Cerebellar nuclear complex (tissue), 1 donor: ENCODE results near the gene SIPA1L3.
"Not testable (repeated sequence)": the region's sequence is repeated elsewhere in the genome, so short reads cannot be mapped to it uniquely, and the experiment has no call there.

Source experiments
- DNase-seq, 2 experiments: peaks; one replicate each; lab custom pipeline; 2025; lab: John Stamatoyannopoulos, UW

The SIPA1L3 gene

DNA sequence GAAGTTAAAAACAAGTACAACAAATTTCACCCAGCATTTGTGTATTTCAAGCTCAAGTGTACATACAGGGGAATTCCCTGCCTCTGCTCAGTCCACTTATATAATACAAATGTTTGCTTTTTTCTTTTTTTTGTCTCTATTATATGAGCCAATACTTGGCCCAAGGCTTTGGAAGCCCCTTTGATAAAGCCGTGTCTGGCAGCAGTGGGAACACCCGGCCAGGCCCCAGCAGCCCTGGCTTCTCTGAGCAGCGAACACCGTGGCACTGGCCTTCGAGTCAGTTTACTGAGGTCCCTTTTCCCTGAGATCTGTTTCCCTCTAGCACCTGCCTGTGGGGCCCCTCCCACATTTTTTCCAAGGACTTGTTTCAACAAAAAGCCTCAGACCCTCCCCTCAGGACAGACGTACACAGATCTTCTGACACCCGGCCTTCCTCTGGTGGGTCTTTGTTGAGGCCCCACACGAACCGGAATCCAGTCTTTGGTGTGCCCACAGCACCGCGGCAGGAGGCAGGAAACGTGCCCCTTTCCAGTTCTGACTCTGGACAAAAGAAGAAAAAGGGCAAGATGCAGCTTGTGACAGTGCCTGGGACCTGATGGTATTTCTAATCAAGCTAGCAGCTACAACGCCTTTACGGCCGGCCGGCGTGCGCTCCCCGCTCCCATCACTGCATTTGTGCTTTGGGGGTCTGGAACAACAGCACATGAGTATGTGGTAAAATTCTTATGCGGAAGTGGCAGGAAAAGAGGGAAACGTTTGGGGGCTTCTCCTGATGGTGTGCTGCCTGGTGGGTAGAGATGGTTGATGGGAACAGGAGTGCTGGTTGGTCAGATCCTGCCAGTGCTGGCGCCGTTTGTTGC lies 13.8 kb downstream of the SIPA1L3 start:
- DNase-seq = no peak

DNA sequence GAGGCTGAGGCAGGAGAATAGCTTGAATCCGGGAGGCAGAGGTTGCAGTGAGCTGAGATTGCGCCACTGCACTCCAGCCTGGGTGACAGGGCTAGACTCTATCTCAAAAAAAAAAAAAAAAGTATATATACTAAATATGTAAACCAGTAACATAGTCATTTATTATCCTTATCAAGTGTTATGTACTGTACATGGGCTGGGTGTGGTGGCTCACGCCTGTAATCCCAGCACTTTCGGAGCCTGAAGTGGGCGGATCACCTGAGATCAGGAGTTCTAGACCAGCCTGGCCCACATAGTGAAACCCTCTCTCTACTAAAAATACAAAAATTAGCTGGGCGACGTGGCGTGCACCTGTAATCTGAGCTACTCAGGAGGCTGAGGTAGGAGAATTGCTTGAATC lies 17.6 kb downstream of the SIPA1L3 start:
- not testable (repeated sequence) for DNase-seq

DNA sequence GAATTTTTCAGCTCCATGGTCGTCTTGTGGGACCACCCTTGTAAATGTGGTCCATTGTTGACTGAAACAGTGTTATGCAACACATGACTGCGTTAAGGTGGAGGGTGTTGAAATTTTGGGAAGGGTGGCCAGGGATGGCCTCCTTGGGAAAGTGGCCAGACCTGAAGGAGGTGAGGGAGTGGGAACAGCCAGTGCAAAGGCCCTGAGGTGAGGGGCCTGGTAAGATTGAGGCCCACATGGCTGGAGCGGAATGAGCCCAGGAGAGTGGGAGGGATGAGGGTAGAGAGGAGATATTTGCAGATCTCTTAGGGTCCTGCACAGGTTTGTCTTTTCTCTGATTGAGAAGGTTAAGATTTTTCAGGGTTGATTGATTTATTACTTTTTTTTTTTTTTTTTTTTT lies 18.2 kb downstream of the SIPA1L3 start:
- DNase-seq = no peak

DNA sequence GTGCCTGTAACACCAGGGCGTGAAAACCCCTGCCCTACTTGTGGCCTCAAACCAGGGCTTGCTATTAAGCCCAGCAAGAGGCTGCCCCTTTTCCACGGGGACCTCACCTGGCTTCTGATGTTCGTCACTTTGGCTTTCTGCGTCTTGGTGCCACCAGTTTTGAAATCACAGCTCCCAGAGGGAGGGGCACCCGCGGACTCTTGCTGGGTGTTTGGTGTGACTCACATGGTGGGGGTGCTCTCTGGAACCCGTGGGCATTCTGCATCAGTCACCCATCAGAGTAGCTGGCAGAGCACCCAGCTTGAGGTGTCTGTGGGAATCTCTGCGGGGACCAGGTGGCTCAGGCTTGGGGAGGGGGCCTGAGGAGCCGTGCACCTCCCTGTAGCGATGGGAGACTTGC lies 19.2 kb downstream of the SIPA1L3 start:
- DNase-seq = no peak

DNA sequence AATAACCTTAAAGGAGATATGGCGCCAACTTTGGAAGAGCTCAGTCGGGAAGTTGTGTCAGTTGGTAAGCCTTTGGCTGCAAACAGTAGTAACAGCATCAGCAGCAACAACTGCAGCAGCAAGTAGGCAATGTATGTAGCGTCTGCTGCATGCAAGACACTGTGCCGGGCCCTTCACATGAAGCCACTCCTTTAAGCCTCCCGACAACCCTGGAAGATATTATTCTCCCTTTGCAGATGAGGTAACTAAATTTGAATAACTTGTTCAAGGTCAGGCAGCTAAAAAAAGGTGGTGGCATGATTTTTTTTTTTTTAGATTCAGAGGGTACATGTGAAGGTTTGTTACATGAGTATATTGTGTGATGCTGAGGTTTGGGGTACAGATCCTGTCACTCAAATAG lies 19.7 kb downstream of the SIPA1L3 start:
- DNase-seq = no peak

DNA sequence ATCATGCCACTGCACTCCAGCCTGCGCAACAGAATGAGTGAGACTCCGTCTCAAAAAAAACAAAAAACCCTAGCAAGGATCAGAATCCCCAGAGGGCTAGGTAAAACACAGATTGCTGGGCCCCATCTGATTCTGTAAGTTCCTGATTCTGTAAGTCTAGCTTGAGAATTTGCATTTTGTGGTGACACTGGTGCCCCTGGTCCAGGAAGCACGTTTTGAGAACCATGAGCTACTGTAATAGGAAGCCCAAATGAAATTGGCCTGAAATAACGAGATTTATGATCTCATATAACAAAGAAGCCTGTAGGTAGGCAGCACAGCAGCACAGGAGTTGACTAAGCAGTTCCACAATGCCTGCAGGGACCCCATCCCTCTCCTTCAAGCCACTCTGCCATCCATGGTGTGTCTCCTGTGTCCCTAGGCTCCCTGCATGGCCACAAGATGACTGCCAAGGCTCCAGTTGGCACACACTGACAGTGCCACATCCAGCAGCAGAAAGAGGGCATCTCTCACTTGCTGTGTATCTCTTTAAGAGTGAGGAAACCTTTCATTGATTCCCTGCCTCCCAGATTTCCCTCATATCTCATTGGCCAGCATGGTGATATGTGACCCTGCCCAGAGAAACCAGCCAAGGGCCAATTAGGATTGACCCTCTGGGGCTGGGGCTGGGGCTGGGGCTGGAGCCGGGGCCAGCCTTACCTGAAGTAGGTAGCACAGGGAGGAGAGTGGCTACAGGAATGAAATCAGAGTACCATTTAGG lies 21.7 kb downstream of the SIPA1L3 start:
- DNase-seq = no peak

DNA sequence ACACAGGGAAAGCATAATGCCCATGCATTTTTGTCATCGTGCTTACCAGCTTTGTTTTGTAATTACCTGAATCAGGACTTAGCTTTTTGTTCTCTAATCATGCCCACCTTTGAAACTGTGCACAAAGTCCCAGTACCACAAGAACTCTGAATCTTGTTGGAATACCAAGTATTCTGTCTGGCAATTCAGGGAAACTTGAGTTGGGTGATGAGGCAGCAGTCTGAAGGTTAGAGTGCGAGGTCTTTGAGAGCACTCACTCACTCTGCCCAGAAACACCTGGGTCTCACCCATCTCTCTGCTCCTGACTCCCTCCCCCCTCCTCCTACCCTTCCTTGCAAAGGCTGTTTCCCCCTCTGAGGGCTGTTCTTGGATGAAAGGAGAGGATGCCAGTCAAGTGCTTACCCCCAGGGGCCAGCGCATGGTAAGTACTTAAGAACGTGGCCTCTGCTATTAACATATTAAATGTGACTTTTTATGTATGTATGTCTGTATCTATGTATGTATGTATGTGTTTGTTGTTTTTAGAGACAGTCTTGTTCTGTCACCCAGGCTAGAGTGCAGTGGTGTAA lies 22.4 kb downstream of the SIPA1L3 start:
- DNase-seq = no peak

DNA sequence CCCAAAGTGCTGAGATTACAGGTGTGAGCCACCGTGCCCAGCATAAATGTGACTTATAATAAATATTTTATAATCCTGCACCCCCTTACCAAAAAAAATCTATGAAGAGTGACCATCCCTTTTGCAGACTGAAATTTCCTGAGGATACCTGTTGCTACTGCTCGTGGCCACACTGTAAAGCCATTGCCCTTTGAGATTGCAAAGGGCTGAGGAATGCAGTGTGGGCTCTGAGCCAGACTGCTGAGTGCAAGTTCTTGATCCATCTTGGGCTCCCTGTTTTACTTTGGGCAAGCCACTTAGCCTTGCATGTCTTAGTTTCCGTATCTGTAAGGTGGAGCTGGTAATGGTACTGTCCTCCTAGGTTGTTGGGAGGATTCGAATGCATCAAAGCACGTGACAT lies 23.4 kb downstream of the SIPA1L3 start:
- DNase-seq = no peak

DNA sequence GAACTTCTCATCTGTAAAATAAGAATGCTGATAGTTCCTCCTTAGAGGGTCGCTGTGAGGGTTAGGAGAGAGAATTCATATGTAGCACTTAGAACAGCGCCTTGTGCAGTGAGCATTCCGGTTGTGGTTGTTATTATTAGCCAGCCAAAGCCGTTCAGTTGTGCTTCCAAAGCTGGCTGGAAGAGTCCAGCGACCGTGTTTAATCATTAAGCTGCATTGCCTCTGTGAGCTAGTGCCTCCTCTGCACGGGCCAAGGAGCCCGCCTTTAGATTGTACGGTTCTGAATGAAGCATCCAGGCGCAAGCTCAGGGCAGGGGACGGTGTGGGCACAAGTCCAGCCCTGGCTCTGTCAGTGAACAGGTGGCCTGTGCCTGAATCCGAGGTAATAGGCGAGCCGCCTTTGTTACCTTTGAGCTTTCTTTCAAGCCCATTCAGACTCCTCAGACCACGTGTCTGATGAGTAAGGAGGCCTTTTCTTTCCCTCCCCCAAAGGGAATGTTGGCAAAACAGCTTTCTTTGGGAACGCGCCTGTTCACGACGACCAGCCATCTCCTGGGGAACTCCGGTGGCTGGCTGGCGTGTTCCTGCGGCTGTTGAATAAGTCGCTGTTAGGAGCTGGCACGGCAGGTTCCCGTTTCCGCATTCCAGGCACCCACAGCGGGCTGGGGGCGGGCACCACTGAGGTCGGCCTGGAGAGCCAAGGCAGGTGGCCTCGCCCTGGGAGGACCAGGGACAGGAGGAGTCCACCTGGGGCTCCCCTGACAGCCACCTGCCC lies 25.1 kb downstream of the SIPA1L3 start:
- DNase-seq = peak; percentile 51 to 64

DNA sequence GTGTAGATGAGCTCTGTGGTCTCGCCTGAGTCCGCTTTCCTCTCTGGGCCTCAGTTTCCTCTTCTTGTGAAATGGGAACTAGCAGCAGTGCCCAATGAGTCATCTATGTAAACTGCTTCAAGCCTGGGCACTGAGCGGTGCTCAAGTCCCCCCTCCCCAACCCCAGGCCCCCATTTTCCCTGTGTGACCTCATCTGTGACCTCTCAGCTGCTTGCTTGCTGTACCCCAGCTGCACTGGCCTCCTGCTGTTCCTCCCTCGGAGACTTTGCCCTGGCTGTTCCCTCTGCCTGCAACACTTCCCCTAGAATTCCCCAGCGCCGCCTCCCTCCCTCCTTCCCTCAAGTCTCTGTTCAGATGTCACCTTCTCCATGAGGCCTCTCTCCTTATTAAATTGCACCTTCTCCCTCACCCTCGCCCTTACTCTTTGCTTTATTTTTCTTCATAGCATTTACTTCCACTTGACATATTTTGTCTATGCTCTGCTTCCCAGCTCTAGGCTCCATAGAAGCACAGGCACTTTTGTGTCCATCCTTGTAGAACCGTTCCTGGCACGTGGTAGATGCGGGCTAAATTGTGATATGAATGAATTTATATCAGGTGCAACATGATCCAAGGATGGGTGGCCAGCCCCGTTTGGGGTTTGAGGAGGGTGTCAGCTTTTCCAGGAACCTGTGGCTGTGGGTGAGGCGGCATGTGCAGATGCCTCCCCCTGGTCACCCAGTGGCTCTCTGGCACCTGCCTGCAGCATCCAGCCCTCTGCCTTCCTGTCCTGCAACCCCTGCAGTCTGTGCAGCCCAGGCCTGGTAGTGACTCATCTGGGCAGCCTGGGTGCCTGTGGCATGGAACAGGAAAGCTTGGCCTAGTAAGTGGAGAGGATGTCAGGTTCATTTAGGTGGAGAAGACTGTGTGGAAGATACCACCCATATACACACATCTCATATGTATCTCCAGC lies 26.3 kb downstream of the SIPA1L3 start:
- no peak for DNase-seq

DNA sequence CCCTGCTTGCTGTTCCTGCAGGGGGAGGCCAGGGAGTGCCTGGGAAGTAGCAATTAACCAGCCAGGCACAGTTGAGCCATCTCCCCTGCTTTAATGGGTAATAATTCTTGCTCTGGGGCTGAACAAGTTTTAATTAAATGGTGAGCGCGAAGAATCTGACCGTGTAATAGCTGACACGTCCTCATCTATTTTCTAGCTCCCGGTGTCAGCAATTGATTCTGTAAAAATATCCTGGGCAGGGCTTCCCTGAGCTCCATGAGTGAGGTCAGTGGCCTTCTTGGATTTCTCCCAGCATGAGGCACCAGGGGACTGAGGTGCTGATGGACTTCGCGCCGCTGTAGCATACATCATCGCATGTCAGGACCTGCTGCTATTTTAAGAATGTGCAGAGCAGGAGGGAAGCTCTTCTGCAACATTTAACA lies 26.9 kb downstream of the SIPA1L3 start:
- DNase-seq = no peak

DNA sequence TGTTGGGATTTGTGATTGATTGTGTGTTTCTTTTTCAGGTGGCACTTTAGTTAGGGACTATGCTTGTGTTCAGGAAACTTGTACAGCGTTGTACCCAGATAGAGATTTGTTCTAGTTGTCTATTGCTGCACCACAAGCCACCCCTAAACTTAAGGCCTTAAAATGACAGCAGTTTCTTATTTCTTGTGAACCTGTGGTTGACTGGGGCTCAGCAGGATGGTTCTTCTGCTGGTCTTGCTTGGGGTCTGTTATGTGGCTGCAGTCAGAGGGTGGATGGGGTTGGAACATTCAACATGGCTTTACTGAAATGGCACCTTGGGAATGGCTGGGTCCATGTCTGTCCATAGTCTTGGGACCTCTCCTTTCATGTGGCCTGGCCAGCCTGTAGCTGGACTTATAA lies 28.3 kb downstream of the SIPA1L3 start:
- no peak for DNase-seq

DNA sequence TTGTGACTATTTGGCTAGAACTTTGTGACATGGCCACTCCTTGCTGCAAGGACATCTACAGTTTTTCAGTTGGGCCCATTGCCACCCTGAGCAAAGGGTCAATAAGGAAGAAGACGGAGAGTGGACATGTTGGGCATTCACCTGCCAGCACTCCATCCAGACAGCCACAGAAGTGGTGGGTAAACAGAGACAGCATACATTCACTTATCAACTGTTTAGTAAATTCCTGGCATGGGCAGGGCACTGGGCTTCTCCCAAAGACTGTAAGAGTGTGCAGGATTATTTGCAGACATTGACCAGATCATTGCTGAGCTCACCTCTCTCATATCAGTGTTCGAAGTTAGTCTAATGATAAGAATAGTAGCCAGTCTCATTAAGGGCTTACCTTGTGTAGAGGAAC lies 29.2 kb downstream of the SIPA1L3 start:
- no peak for DNase-seq

DNA sequence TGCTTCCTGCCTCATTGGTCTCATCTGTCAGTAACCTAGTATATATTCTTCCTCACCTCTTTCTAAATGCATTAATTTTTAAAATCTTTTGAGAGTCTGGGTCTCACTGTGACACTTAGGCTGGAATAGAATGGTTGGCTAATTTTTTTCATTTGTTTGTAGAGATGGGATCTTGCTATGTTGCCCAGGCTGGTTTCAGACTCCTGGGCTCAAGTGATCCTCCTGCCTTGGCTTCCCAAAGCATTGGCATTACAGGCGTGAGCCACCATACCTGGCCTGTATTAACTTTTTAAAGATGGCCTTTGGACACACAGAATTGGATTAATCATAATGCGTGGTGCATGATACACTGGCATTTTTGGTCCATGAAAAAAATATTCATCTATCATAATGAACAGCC lies 29.9 kb downstream of the SIPA1L3 start:
- no peak for DNase-seq

DNA sequence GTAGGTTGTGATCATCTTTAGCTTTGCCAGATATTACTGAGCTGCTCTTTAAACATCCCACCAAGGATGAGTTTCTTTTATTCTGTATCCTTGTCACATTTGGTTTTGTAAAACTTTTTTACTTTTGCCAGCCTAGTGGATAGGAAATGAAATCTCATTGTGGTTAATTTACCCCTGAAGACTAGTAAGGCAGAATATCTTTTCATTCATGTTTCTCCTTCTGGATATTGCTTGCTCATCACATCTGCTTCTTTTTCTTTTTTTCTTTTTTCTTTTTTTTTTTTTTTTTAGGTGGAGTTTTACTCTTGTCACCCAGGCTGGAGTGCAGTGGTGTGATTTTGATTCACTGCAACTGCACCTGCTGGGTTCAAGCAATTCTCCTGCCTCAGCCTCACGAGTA lies 31.3 kb downstream of the SIPA1L3 start:
- no peak for DNase-seq

DNA sequence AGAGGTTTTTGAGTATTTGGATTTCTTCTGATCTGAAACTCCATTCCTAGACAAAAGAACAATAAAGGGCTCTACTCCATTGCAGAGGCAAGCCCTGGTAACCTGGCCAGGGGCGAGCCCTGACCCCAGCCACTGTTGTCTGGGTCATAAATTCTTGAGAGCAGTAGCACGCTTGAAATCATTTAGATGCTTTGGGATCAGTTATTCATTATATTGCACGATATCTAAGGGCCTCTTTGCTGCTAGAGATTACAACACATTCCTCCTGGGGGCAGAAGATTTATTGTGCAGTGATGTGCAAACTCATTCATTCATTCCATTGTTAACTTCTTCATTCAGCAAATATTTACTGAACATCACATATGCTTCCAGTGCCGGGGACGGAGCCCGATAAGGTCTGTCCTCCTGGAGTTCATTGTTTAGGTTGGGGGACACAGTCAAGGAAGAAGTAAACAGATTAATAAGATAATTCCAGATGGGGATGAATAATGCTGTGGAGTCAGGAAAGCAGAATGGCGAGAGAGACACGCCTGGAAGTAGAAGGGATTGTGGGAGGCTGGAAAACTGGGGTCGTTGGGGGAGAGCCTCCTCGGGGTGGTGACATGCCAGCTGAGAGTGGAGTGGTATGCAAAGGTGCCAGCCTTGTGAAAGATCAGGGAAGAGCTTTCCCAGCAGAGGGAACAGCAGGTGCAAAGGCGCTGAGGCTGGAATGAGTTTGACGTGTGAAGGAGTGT lies 34.9 kb downstream of the SIPA1L3 start:
- DNase-seq = no peak

DNA sequence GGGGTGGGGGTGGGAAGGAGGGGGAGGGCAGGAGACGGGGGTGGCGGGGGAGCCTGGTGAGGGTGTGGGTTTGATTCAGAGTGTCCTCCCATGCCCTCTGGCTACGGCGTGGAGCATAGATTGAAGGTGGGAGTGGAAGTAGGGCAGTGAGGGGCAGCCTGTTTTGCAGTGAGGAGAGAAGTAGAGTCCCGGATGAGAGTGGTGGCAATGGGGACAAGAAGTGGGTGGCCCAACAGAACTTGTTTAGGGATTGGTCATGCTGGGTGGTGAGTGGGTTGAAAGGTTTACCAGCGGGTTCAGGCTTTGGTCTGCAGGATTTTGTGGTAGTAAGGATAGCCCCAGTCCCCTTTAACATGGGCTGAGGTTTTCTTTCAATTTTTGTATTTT lies 35.5 kb downstream of the SIPA1L3 start:
- no peak for DNase-seq

DNA sequence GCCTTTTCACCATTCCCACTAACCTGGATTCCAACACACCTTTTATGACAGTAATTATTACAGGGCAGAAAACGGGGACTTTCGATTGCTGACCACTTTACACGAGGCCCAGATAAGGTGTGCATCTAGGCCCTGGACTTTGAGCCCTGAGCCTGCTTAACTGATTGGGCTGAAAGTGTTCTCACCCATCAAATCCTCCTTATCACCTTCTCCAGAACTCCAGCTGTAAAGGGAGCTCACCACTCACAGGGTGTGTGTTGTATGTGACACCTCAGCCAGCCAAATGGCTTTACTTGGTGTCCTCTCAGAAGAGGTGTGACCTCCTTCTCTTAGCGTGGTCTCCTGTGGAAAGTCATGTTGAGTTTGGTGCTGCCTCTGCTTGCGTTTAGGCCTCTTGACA lies 36.5 kb downstream of the SIPA1L3 start:
- no peak for DNase-seq

DNA sequence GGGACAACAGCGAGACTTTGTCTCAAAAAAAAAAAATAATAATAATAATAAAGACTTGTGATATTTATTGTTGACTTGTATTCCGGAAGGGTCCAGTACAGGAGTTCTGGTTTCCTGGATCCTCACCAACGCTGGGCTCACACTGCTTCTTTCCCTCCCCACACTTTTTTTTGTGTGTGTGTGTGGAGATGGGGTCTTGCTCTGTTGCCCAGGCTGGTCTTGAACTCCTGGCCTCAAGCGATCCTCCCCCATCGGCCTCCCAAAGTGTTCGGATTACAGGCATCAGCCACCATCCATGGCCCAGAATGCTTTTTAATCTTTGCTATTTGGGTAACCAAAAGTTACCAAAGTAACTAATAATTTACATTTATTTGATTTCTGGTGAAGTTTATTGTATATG lies 39.1 kb downstream of the SIPA1L3 start:
- no peak for DNase-seq

DNA sequence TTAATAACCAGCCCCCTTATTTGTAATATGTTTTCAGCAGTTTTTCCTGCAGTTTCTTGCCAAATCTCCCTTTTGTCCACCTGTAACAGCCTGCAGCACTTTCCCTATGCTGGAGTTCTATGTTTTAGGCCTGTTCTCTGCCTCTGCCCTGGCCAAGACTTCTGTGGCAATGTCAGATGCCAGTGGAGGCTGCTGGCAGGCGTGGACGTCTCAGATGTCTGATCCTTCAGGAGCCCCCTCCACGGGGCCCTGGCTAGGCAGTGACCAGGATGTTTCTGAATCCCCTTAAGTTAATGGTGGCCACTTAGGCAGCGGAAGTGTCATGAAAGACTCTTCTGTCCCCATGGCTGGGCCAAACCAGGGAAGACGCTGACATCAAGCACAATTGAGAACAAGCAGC lies 40.8 kb downstream of the SIPA1L3 start:
- no peak for DNase-seq
